ENCODE data around the gene YIPF3. TPM values are rescaled to one million over a fixed set of nuclear protein-coding genes. Genes with fewer than 3 reads are reported as not detected.

The YIPF3 gene
- total and polyA plus RNA-seq, 9 of the 15 experiments (the other 6 are each of a cell fraction or from before 2014, with no cell fraction given) = 27.5 to 75.3 (median 57.6) TPM

DNA sequence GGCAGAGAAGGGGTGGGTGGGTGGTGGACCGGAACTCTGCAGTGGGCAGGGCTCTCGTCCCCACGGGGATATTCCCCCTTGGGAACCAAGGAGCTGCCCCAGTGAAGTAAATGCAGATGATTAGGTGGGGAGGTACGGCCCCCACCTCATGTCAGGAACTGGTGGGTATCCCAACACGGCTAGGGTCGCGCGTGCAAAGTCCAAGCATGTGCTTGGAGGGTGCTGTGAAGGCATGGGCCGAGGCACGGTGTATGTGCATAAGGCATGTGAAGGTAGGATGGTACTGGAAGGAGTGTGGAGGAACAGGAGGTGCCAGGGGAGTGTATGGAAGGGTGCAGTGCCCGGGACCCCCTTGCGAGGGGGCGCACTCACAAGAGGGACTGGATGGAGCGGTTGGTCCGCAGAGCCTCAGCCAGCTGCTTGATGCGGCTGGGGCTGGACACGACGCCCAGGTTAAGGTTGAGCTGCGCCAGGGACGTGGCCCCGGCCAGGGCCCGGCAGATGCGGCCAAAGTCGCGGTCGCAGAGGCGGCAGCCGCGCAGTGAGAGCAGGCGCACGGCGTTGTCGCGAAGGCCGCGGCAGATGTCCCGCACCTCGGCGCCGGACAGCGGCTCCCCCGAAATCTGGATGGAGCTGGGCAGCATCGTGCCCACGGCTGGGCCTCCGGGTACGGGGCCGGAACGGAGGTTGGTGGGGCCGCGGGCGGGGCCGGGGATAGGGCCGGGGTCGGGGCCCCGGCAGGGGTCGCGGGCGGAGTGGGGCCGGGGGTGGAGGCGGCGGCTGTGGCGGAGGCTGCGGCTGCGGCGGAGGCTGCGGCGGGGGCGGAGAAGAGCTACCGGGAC lies 7.4 kb downstream of the YIPF3 start (continued):
- no peak for TF ChIP-seq CHD4 (IDR thresholded peaks at IDR 0.05; ENCODE audit: insufficient read depth, insufficient replicate concordance, low read depth, low read length, poor library complexity, severe bottlenecking)
- peak; percentile 4 for TF ChIP-seq RBBP5 (IDR thresholded peaks at IDR 0.05; ENCODE audit: borderline replicate concordance, insufficient read depth, low read length, poor library complexity, severe bottlenecking)
- no peak for TF ChIP-seq ZNF551 (CRISPR knock-in tag; IDR thresholded peaks at IDR 0.05)
- TF ChIP-seq, protein P1, sequence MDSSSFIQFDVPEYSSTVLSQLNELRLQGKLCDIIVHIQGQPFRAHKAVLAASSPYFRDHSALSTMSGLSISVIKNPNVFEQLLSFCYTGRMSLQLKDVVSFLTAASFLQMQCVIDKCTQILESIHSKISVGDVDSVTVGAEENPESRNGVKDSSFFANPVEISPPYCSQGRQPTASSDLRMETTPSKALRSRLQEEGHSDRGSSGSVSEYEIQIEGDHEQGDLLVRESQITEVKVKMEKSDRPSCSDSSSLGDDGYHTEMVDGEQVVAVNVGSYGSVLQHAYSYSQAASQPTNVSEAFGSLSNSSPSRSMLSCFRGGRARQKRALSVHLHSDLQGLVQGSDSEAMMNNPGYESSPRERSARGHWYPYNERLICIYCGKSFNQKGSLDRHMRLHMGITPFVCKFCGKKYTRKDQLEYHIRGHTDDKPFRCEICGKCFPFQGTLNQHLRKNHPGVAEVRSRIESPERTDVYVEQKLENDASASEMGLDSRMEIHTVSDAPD (CRISPR knock-in tag; IDR thresholded peaks at IDR 0.05) = no peak

DNA sequence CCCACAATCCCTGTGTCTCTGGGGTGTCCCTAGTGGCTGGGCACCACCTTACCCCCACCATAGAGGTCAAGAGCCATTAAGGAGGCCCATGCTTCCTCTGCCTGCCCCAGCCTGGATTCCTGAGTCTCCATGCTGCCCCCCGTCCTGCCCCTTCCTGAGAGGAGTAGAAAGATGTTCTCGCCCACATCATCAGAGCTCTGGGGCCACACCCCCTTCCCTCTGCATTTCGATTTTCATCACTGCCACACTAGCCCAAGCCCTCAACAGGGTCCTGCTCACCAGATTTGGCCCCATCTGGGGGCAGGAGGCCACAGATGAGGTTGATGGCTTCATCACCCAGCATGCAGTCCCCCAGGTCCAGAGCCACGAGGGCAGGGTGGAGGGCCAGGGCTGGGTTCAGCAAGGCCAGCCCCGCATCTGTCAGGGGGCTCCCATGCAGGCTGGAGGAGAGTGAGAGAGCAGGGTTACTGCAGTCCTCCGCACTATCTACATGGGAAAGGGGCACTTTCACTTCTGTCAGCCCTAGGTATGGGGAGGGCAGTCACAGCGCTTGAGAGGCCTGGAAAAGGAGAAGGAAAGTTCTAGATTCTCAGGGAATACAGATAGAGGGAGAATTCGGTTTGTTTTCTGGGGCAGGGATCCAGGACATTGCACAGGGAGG lies 8.1 kb downstream of the YIPF3 start:
- H3K9ac ChIP-seq (ENCODE audit: insufficient read depth in 1 of 2, low read depth in 2 of 2, low read length in 2 of 2) = no peak overlapping the region
- no peaks in the 10 kb centered on the region for H3K79me2 ChIP-seq (ENCODE audit: control insufficient read depth, insufficient read depth, low read length)
- no peak overlapping the region for H2AFZ ChIP-seq (ENCODE audit: low read depth, low read length)
- ATAC-seq (no peak), DNase-seq (ENCODE audit: extremely low read depth in 1 of 4, low spot score in 3 of 4) (no peak), FAIRE-seq (no peak)
- H3K27ac ChIP-seq (ENCODE audit: extremely low read depth, low read depth, low read length) = no peak overlapping the region
- no peak overlapping the region for H3K4me3 ChIP-seq
- whole genome bisulfite sequencing (ENCODE audit: insufficient coverage, low coverage, missing lambda C conversion rate) = 52% methylated on average over 8 of the region's 8 CpGs
- peaks cover 4% of the 10 kb centered on the region for H3K9me1 ChIP-seq (ENCODE audit: control insufficient read depth, insufficient read depth, low read length)
- TF ChIP-seq ZNF232 (CRISPR knock-in tag; IDR thresholded peaks at IDR 0.05) (no peak), ZKSCAN3 (CRISPR knock-in tag; IDR thresholded peaks at IDR 0.05) (no peak), TFAM (CRISPR knock-in tag; conservative IDR thresholded peaks at IDR 0.05) (no peak), IRF2 (CRISPR knock-in tag; IDR thresholded peaks at IDR 0.05) (no peak)
- TF ChIP-seq, protein P2, sequence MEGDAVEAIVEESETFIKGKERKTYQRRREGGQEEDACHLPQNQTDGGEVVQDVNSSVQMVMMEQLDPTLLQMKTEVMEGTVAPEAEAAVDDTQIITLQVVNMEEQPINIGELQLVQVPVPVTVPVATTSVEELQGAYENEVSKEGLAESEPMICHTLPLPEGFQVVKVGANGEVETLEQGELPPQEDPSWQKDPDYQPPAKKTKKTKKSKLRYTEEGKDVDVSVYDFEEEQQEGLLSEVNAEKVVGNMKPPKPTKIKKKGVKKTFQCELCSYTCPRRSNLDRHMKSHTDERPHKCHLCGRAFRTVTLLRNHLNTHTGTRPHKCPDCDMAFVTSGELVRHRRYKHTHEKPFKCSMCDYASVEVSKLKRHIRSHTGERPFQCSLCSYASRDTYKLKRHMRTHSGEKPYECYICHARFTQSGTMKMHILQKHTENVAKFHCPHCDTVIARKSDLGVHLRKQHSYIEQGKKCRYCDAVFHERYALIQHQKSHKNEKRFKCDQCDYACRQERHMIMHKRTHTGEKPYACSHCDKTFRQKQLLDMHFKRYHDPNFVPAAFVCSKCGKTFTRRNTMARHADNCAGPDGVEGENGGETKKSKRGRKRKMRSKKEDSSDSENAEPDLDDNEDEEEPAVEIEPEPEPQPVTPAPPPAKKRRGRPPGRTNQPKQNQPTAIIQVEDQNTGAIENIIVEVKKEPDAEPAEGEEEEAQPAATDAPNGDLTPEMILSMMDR (IDR thresholded peaks at IDR 0.05 in 2 of 3, conservative IDR thresholded peaks at IDR 0.05 in 1 of 3; ENCODE audit: insufficient read depth in 2 of 3, low read depth in 1 of 3, low read length in 3 of 3) = peak; percentile 5 to 19 (median 12); a peak in 1 of 6 replicates
- TF ChIP-seq, protein P3, sequence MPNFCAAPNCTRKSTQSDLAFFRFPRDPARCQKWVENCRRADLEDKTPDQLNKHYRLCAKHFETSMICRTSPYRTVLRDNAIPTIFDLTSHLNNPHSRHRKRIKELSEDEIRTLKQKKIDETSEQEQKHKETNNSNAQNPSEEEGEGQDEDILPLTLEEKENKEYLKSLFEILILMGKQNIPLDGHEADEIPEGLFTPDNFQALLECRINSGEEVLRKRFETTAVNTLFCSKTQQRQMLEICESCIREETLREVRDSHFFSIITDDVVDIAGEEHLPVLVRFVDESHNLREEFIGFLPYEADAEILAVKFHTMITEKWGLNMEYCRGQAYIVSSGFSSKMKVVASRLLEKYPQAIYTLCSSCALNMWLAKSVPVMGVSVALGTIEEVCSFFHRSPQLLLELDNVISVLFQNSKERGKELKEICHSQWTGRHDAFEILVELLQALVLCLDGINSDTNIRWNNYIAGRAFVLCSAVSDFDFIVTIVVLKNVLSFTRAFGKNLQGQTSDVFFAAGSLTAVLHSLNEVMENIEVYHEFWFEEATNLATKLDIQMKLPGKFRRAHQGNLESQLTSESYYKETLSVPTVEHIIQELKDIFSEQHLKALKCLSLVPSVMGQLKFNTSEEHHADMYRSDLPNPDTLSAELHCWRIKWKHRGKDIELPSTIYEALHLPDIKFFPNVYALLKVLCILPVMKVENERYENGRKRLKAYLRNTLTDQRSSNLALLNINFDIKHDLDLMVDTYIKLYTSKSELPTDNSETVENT (CRISPR knock-in tag; IDR thresholded peaks at IDR 0.05) = 0 out of 2 replicates have a peak, but pooled peaks have one; percentile 21
- H3K9me3 ChIP-seq (replicated peaks; ENCODE audit: control insufficient read depth, insufficient read depth, low read depth, low read length) = no peaks in the 10 kb centered on the region
- BruUV-seq (replicated peaks) = no TSS peak
- H3K27me3 ChIP-seq (ENCODE audit: control insufficient read depth in 2 of 2, insufficient read depth in 2 of 2, low read length in 2 of 2) = peaks cover 0 to 6% of the 10 kb centered on the region in 2 experiments; a peak in 2 of 5 replicates
- in situ Hi-C loops (cut with MboI) = no loop called here
- ChIA-PET CTCF (ENCODE audit: low intra/inter-chr PET ratio) (no interaction called here), POLR2A (interaction anchor here (0.6 to 6.2 kb wide), 6 partner anchors 8 to 206 kb away, joined by 3 to 54 read pairs (median 4); partner anchors contain the start of genes POLR1C and YIPF3)
- H3K4me2 ChIP-seq (ENCODE audit: insufficient read depth, low read length) = no peak overlapping the region
- H3K4me1 ChIP-seq (replicated peaks in 1 of 2; ENCODE audit: control insufficient read depth in 2 of 2, insufficient read depth in 2 of 2, low read length in 2 of 2) = peaks cover 10 to 45% of the 10 kb centered on the region in 2 experiments; a peak in 4 of 5 replicates
- H4K20me1 ChIP-seq (replicated peaks; ENCODE audit: control insufficient read depth, insufficient read depth, low read length) = peaks cover 6% of the 10 kb centered on the region; the same call in 1 of the 2 replicates
- intact Hi-C loops (cut with micrococcal nuclease) = no loop called here
- H3K36me3 ChIP-seq (ENCODE audit: control insufficient read depth, insufficient read depth, low read length) = peaks cover 55% of the 10 kb centered on the region
